ENCODE data around the gene FHIT.

- TF ChIP-seq ZBTB33 (IDR thresholded peaks at IDR 0.05; ENCODE audit: borderline replicate concordance, low read depth) (no peak), NFIC (IDR thresholded peaks at IDR 0.05; ENCODE audit: borderline replicate concordance) (no peak), USF1 (IDR thresholded peaks at IDR 0.05; ENCODE audit: borderline replicate concordance, low read depth) (no peak), CTCF (IDR thresholded peaks at IDR 0.05) (no peak), TAF1 (IDR thresholded peaks at IDR 0.05; ENCODE audit: borderline replicate concordance, low read depth, low read length) (no peak), EZH2phosphoT487 (IDR thresholded peaks at IDR 0.05; ENCODE audit: borderline replicate concordance, low read depth) (no peak), JUND (IDR thresholded peaks at IDR 0.05) (no peak), GATA2 (CRISPR knock-in tag; IDR thresholded peaks at IDR 0.05) (no peak)
Measured at GRCh38 chr3:59769127-59769750, 1482.0 kb downstream of the FHIT start.
